Measurements from ENCODE around the gene FAM78A. TPM values are rescaled to one million over a fixed set of nuclear protein-coding genes. Genes with fewer than 3 reads are reported as not detected.

Gene FAM78A
- total and polyA plus RNA-seq, 8 donors = 0.85 to 3.5 (median 1.6) TPM; not detected in 1

DNA sequence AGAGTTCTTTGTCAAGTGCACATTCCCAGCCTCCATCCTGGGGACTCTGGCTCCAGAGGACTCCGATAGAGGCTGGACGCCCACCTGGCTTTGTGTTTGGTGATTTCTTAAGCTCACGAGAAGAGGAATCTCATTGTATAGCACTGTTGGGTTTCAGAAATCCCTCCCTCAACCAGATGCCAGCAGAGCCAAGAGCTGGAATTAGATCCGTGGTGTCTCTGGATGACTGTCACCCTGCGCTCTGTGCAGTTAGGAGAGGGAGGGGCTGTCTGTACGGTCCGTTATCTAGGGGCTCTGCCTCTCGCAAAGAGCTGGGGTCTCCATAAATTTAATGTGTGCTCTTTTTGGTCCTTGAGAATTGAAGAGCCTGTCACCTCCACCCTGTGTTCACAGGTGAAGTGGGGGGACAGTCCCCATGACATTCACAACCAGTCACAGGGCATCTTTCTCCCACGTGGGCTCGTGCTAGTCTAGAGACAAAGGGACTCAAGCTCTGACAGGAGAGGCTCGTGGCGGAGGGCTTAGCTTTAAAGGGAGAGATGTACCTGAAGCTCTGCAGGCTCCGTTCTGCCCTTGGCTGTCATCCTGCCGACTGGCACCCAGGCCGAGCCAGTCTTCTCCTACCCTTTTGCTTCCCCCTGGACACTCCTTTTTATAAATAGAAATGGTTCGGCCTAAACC lies 41.4 kb downstream of the FAM78A start:
- WGBS, 5 donors = 90 to 94% (median 92%) methylated on average over 14 to 16 of the region's 16 CpGs
- peaks cover 0 to 18% (median 7%) of the 10 kb centered on the region in 3 donors for H3K27me3 ChIP-seq
- DNase-seq = no peak
- no peak overlapping the region for H3K4me3 ChIP-seq
- H3K9me3 ChIP-seq = no peaks in the 10 kb centered on the region
- H3K27ac ChIP-seq = no peak overlapping the region
- H3K4me1 ChIP-seq = peaks cover 22 to 31% (median 29%) of the 10 kb centered on the region in 4 donors
- intact Hi-C loops (cut with DNase I; ENCODE audit: low total_unique reads) = no loop called here
- H3K36me3 ChIP-seq = peaks cover 31 to 59% (median 58%) of the 10 kb centered on the region in 4 donors
- TF ChIP-seq POLR2AphosphoS5 (IDR thresholded peaks at IDR 0.05) (no peak), EP300 (IDR thresholded peaks at IDR 0.05) (no peak), POLR2A (IDR thresholded peaks at IDR 0.05) (no peak)
- TF ChIP-seq, protein P1, sequence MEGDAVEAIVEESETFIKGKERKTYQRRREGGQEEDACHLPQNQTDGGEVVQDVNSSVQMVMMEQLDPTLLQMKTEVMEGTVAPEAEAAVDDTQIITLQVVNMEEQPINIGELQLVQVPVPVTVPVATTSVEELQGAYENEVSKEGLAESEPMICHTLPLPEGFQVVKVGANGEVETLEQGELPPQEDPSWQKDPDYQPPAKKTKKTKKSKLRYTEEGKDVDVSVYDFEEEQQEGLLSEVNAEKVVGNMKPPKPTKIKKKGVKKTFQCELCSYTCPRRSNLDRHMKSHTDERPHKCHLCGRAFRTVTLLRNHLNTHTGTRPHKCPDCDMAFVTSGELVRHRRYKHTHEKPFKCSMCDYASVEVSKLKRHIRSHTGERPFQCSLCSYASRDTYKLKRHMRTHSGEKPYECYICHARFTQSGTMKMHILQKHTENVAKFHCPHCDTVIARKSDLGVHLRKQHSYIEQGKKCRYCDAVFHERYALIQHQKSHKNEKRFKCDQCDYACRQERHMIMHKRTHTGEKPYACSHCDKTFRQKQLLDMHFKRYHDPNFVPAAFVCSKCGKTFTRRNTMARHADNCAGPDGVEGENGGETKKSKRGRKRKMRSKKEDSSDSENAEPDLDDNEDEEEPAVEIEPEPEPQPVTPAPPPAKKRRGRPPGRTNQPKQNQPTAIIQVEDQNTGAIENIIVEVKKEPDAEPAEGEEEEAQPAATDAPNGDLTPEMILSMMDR (IDR thresholded peaks at IDR 0.05) = no peak

DNA sequence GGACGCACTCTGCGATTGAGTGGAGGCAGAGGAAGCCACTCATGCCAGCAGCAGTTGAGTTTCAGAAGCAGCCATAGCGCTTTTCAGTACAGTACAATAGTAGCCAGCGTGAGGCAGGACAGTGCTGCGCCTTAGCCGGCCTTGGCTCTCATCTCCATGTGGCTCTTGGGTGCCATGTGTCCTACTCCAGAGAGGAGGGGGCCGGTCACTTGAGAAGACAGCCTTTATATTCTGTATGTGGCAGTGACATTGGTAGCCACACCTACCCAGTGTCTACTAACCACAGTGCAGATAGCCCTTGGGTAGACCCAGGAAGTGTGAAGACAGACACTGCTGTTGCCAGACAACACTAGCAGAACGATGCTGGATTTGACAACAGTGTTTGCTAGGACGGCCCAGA lies 42.3 kb downstream of the FAM78A start:
- peak overlapping the region in 1 of 5 donors; percentile 25 for H3K27ac ChIP-seq
- no peak for DNase-seq
- TF ChIP-seq POLR2A (IDR thresholded peaks at IDR 0.05) (no peak), EP300 (IDR thresholded peaks at IDR 0.05) (no peak), POLR2AphosphoS5 (IDR thresholded peaks at IDR 0.05) (no peak)
- TF ChIP-seq, protein P1 (IDR thresholded peaks at IDR 0.05) = no peak
- H3K27me3 ChIP-seq = peaks cover 0 to 9% (median 7%) of the 10 kb centered on the region in 3 donors
- no peaks in the 10 kb centered on the region for H3K9me3 ChIP-seq
- intact Hi-C loops (cut with DNase I; ENCODE audit: low total_unique reads) = no loop called here
- 87 to 96% (median 92%) methylated on average over 9 of the region's 9 CpGs for WGBS, 5 donors
- no peak overlapping the region for H3K4me3 ChIP-seq
- peaks cover 22 to 29% (median 28%) of the 10 kb centered on the region in 4 donors for H3K4me1 ChIP-seq
- peaks cover 32 to 68% (median 68%) of the 10 kb centered on the region in 4 donors for H3K36me3 ChIP-seq

DNA sequence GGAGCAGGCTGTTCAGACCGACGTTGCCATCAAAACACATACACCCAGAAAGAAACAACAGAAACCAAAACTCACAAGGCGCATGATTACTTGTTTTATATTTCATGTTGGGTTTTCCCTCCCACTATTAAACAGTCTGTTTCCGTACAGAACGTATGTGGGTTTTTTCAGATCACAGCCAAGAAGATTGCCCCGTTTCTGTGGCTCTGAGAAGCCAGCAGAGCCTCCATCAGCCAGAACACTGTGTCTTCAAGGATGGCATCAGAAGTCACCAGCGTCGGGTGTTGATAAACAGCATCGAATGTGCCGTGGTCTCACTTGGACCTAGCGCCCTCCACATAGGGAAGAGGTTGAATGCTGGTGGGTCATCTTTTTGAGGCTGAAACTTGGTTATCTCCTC lies 42.8 kb downstream of the FAM78A start:
- Histone ChIP-seq H3K36me3 (peaks cover 33 to 73% (median 72%) of the 10 kb centered on the region in 4 donors), H3K27me3 (peaks cover 0 to 4% (median 3%) of the 10 kb centered on the region in 3 donors), H3K27ac (peak overlapping the region in 2 of 5 donors; percentile 14 to 25), H3K9me3 (no peaks in the 10 kb centered on the region), H3K4me1 (peaks cover 19 to 25% (median 24%) of the 10 kb centered on the region in 4 donors), H3K4me3 (peak overlapping the region in 1 of 4 donors; percentile 7)
- 82 to 90% (median 85%) methylated on average over 11 of the region's 11 CpGs for WGBS, 5 donors
- intact Hi-C loops (cut with DNase I; ENCODE audit: low total_unique reads) = no loop called here
- TF ChIP-seq EP300 (IDR thresholded peaks at IDR 0.05) = no peak
- TF ChIP-seq, protein P1 (IDR thresholded peaks at IDR 0.05) = no peak
- TF ChIP-seq POLR2A (IDR thresholded peaks at IDR 0.05) = no peak
- no peak for TF ChIP-seq POLR2AphosphoS5 (IDR thresholded peaks at IDR 0.05)
- DNase-seq = no peak

DNA sequence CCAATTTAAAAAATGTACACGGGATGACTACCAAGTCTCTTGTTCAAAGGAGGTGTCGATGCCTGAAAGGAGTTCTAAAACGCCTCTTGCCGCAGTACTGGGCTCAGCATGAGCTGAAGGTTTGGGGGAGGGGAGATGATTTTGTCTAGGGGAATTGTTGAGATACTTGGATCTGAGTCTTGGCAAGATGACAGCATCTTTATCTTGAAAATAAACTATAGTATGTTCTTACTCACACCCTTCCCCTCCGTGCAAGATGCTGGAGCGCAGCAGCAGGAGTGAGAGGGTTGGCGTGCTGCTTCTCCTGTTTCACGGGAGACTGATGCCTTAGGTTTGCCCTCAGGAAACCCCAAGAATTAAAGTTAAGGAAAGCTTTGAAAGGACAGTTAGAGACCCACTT lies 47.3 kb downstream of the FAM78A start:
- DNase-seq = peak in 1 of 2 donors; percentile 68
- WGBS, 5 donors = 75 to 79% (median 76%) methylated on average over 8 of the region's 8 CpGs
- no peaks in the 10 kb centered on the region for H3K9me3 ChIP-seq
- H3K4me3 ChIP-seq = peak overlapping the region in 1 of 4 donors; percentile 37
- peak overlapping the region in 1 of 5 donors; percentile 35 for H3K27ac ChIP-seq
- TF ChIP-seq POLR2AphosphoS5 (IDR thresholded peaks at IDR 0.05) (no peak), POLR2A (IDR thresholded peaks at IDR 0.05) (no peak), EP300 (IDR thresholded peaks at IDR 0.05) (no peak)
- TF ChIP-seq, protein P1 (IDR thresholded peaks at IDR 0.05) = no peak
- peaks cover 40 to 81% (median 79%) of the 10 kb centered on the region in 4 donors for H3K36me3 ChIP-seq
- H3K4me1 ChIP-seq = peaks cover 0 to 12% (median 5%) of the 10 kb centered on the region in 4 donors
- H3K27me3 ChIP-seq = no peaks in the 10 kb centered on the region
- intact Hi-C loops (cut with DNase I; ENCODE audit: low total_unique reads) = no loop called here
